DND-41 (cell line): ENCODE measurements around the gene RIOK3.

Experiments used
- ATAC-seq: fragments of 200-7000 bp; cut with Tn5 transposase; 3 replicates; pipeline ENCODE4 v1.9.1; 2021; ENCODE audit warnings: low read depth; ENCODE audit not compliant: insufficient read depth
- DNase-seq: peaks from one replicate; pipeline ENCODE4 v3.0.0-alpha.2; 2020
- H2AFZ ChIP-seq: 2 replicates; pipeline ENCODE4 v1.6.0; 2012; ENCODE audit warnings: low read depth, low read length
- H3K27ac ChIP-seq: 2 replicates; pipeline ENCODE4 v1.5.1; 2012; ENCODE audit warnings: low read length, inconsistent platforms
- H3K27me3 ChIP-seq: fragments of 200-600 bp; sonication (generic); 2 replicates; pipeline ENCODE4 v1.6.0; 2012; ENCODE audit warnings: low read length, mild to moderate bottlenecking, inconsistent platforms; ENCODE audit not compliant: insufficient read depth, poor library complexity
- H3K36me3 ChIP-seq: 2 replicates; pipeline ENCODE4 v1.5.1; 2012; ENCODE audit warnings: low read length, inconsistent platforms; ENCODE audit not compliant: insufficient read depth
- H3K4me1 ChIP-seq: 2 replicates; pipeline ENCODE4 v1.5.1; 2012; ENCODE audit warnings: mild to moderate bottlenecking, low read length; ENCODE audit not compliant: insufficient read depth
- H3K4me2 ChIP-seq: 2 replicates; pipeline ENCODE4 v1.6.0; 2012; ENCODE audit warnings: mild to moderate bottlenecking, moderate library complexity, low read length, inconsistent platforms; ENCODE audit not compliant: insufficient read depth
- H3K4me3 ChIP-seq, 2 experiments: fragments of 200-600 bp in 1 of 2; shearing (Covaris generic) in 1 of 2; 2 replicates each; pipeline ENCODE4 v1.5.1; 2012 to 2016; ENCODE audit warnings: inconsistent platforms in 2 of 2, low read length in 2 of 2, mild to moderate bottlenecking in 2 of 2, low read depth in 1 of 2, moderate library complexity in 1 of 2
- H3K79me2 ChIP-seq: 2 replicates; pipeline ENCODE4 v1.6.0; 2012; ENCODE audit warnings: low read length, inconsistent platforms; ENCODE audit not compliant: insufficient read depth
- H3K9ac ChIP-seq: 2 replicates; pipeline ENCODE4 v1.6.0; 2012; ENCODE audit warnings: low read depth, mild to moderate bottlenecking, inconsistent platforms, low read length, moderate library complexity
- H3K9me3 ChIP-seq: 2 replicates; pipeline ENCODE4 v1.5.1; 2012; ENCODE audit warnings: low read length, moderate library complexity, mild to moderate bottlenecking, inconsistent platforms; ENCODE audit not compliant: insufficient read depth, severe bottlenecking
- H4K20me1 ChIP-seq: 2 replicates; pipeline ENCODE4 v1.6.0; 2012; ENCODE audit warnings: low read length; ENCODE audit not compliant: insufficient read depth
- EZH2 ChIP-seq: IDR thresholded peaks from 3 replicates; pipeline ENCODE4 v1.6.1; 2012; ENCODE audit warnings: borderline replicate concordance, low read depth, mild to moderate bottlenecking, moderate library complexity, low read length, inconsistent platforms; ENCODE audit not compliant: severe bottlenecking
- TF ChIP-seq, protein P1 (sequence below): IDR thresholded peaks from 2 replicates; pipeline ENCODE4 v1.5.1; 2012; ENCODE audit warnings: borderline replicate concordance, low read length, moderate library complexity, mild to moderate bottlenecking; ENCODE audit not compliant: poor library complexity, severe bottlenecking; ENCODE audit errors: extremely low read depth

Gene RIOK3

DNA sequence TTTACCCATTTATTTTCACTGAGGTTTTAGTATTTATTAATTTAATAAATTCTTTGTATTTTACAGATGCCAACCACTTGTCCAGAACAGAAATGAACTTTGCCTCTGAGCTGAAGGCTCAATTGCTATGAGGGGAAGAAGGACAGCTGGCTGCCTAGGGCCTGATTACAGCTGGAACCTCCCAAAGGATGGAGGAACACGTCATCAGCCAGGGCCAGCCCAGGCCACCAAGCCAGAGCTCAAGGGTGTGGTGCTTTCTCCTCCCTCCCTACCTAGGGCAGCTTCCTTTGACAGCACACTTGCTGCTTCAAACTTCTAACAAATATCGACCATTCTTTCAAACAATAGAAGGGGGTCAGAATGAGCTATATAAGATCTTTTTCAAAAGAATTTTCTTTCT, 19.7 kb upstream of the RIOK3 start:
- H4K20me1 ChIP-seq, result no peaks in the 10 kb centered on the region
- H3K9me3 ChIP-seq, result no peaks in the 10 kb centered on the region
- no peak overlapping the region for H2AFZ ChIP-seq
- H3K4me2 ChIP-seq, result no peak overlapping the region
- no peak overlapping the region for H3K27ac ChIP-seq
- no peaks in the 10 kb centered on the region for H3K27me3 ChIP-seq
- ATAC-seq, result no peak
- no peak overlapping the region for H3K9ac ChIP-seq
- TF ChIP-seq EZH2, result no peak
- TF ChIP-seq, protein P1, sequence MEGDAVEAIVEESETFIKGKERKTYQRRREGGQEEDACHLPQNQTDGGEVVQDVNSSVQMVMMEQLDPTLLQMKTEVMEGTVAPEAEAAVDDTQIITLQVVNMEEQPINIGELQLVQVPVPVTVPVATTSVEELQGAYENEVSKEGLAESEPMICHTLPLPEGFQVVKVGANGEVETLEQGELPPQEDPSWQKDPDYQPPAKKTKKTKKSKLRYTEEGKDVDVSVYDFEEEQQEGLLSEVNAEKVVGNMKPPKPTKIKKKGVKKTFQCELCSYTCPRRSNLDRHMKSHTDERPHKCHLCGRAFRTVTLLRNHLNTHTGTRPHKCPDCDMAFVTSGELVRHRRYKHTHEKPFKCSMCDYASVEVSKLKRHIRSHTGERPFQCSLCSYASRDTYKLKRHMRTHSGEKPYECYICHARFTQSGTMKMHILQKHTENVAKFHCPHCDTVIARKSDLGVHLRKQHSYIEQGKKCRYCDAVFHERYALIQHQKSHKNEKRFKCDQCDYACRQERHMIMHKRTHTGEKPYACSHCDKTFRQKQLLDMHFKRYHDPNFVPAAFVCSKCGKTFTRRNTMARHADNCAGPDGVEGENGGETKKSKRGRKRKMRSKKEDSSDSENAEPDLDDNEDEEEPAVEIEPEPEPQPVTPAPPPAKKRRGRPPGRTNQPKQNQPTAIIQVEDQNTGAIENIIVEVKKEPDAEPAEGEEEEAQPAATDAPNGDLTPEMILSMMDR, result no peak
- no peak for DNase-seq
- H3K36me3 ChIP-seq, result no peaks in the 10 kb centered on the region
- H3K4me1 ChIP-seq, result peaks cover 21% of the 10 kb centered on the region
- peaks cover 3% of the 10 kb centered on the region; the same call in 1 of the 2 replicates for H3K79me2 ChIP-seq
- no peak overlapping the region for H3K4me3 ChIP-seq

DNA sequence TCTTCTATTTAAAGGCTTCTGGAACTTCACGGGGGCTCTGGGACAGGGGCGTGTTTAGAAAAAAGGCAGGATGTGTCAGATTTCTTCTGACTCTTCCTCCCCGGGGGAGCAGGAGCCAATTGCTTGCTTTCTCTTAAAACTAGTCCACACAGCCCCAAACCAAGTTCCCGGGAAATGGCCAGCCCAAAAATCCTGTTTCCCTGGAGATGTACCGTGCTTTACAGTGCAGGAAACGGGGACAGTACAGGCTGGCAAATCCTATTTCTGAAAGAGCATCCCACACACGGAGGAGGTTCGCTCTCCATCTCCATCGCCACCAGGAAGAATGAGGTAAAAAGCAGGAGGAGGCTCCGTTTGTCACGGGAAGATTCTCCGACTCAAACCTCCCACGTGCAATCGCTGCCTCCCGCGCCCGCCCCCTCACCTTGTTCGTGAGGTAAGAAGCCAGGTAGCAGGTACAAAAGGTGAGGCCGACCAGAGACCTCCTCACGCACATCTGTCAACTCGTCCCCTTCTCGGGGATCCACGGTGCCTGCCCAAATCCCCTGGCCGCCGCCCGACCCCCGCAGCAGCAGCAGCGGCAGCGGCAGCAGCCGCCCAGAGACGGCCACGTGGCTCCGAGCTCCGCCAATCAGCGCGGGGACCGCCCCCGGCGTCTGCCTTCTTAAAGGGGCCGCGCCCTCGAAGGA, 15.6 kb upstream of the RIOK3 start:
- H3K9me3 ChIP-seq, result no peaks in the 10 kb centered on the region
- no peaks in the 10 kb centered on the region for H4K20me1 ChIP-seq
- peak overlapping the region; percentile 62 for H3K27ac ChIP-seq
- H2AFZ ChIP-seq, result peak overlapping the region; percentile 100
- H3K4me3 ChIP-seq, result peak overlapping the region; percentile 53 to 81; a peak in 3 of 4 replicates
- H3K27me3 ChIP-seq, result no peaks in the 10 kb centered on the region
- H3K36me3 ChIP-seq, result no peaks in the 10 kb centered on the region
- TF ChIP-seq, protein P1, result no peak
- no peak for TF ChIP-seq EZH2
- DNase-seq, result peak; percentile 84
- peaks cover 26% of the 10 kb centered on the region for H3K4me1 ChIP-seq
- ATAC-seq, result peak; percentile 99
- H3K79me2 ChIP-seq, result peaks cover 3% of the 10 kb centered on the region; the same call in 1 of the 2 replicates
- H3K4me2 ChIP-seq, result peak overlapping the region; percentile 99
- peak overlapping the region; percentile 63 for H3K9ac ChIP-seq

DNA sequence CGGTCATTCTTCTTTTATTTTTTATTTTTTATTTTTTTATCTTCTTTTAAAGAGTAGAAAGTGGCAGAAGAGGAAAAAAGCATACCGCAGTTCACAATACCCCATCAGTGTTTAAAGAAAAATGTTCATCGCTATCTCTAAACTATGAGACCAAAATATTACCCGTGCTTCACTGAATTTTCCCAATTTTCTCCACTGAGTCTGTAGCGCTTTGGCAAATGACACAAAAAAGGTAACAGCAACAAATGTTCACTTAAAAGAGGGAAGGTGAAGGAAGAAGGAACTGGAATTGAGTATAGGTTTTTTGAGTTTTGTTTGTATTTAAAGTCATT, 15.1 kb upstream of the RIOK3 start:
- Histone ChIP-seq H3K4me2 (peak overlapping the region; percentile 99), H4K20me1 (no peaks in the 10 kb centered on the region), H3K79me2 (peaks cover 3% of the 10 kb centered on the region; the same call in 1 of the 2 replicates), H3K4me1 (peaks cover 26% of the 10 kb centered on the region), H3K27ac (peak overlapping the region; percentile 51; the same call in 1 of the 2 replicates), H3K4me3 (peak overlapping the region; percentile 53 to 81; a peak in 3 of 4 replicates), H3K27me3 (no peaks in the 10 kb centered on the region), H3K9ac (peak overlapping the region; percentile 63), H3K36me3 (no peaks in the 10 kb centered on the region), H2AFZ (peak overlapping the region; percentile 100), H3K9me3 (no peaks in the 10 kb centered on the region)
- TF ChIP-seq, protein P1, result no peak
- TF ChIP-seq EZH2, result no peak
- no peak for DNase-seq
- ATAC-seq, result no peak
